Stimulated activated CD4-positive, alpha-beta T cell treated with anti-CD3 and anti-CD28 coated beads, Interleukin-12 subunit alpha, Interleukin-12 subunit beta, amount 100 ng/mL, for 48 hours (primary cell): ENCODE measurements around the gene APOD.
"Not testable (repeated sequence)": the region's sequence is repeated elsewhere in the genome, so short reads cannot be mapped to it uniquely, and the experiment has no call there.

ENCODE experiments used
- DNase-seq, 3 donors: peaks; one replicate each; pipeline ENCODE4 v3.0.0-alpha.2; 2020; ENCODE audit warnings: low read depth in 2 of 3, low spot score in 1 of 3

APOD gene

DNA sequence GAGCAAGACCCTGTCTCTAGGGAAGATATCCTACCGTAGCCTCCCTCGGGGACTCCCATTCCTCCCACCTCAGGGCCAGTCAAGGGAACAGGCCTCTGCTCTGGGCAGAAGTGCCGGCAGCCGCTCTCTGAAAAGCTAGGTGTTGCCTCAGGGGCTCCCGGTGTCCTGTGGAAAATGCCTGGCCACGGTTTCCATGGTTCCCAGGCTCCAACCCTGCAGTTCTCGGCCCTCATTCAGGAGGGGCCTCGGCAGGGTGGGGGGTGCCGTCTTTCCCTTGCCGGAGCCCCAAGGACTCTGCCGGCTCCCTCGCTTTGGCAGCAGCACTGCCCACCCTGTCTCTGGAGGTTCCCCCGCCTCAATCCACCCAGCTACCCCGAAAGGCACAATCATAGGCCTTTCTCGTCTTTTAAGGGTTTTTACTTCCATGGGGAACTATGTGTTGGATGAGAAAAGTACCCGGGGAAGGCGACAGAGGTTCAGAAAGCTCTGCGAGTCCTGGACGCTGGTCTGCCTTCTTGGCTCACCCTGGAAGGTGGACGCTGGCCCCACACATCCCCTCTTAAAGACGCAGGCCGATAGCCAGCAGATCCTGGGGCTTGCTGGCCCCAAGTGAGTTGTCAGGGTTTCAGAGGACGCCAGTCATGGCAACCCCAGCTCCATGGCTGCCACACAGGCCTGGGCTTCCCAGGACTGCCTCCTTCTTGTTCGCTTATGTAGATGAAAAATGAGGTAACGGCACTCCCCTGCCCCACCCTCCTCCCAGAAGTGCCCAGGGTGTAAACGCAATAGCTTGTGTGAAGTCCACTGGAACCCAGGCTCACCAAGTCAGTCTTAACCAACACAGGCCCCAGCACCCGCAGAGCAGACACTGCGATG is 34.3 kb upstream of the APOD start:
- not testable (repeated sequence) for DNase-seq

DNA sequence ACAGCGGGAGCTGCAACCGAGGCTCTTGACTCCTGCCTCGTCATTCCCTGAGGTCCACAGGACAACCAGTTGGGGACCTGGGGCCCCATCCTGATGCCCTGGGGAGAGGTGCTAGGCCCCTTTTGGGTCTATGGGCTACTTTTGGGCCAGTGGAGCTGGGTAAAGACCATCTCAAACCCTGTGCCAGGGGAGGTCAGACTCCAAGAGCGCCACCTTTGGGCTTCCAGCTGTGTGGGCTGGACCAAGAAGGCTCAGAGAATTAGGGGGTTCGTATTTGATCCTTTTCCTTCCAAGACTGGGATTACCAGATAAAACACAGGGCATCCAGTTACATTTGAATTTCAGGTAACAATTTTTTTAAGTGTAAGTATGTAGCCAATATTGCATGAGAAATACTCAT is 33.4 kb upstream of the APOD start:
- not testable (repeated sequence) for DNase-seq

DNA sequence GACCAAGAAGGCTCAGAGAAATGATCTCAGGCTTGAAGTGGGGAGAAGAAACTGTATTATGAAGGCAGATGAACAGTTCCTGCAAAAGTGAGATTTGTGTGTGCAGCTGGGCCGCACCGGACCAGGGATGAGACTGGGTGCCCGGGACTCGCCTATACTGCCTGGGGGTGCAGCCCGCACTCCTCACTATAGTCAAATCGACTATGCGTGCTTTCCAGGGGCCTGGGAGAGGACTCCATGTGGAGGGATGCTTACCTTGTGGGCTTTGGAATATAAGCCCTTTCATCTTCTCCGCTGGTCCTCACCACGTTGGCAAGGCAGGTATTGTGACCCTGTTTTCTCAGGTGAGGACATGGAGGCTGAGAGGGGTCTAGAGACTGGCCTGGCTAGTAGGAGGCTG is 32.9 kb upstream of the APOD start:
- DNase-seq = no peak

DNA sequence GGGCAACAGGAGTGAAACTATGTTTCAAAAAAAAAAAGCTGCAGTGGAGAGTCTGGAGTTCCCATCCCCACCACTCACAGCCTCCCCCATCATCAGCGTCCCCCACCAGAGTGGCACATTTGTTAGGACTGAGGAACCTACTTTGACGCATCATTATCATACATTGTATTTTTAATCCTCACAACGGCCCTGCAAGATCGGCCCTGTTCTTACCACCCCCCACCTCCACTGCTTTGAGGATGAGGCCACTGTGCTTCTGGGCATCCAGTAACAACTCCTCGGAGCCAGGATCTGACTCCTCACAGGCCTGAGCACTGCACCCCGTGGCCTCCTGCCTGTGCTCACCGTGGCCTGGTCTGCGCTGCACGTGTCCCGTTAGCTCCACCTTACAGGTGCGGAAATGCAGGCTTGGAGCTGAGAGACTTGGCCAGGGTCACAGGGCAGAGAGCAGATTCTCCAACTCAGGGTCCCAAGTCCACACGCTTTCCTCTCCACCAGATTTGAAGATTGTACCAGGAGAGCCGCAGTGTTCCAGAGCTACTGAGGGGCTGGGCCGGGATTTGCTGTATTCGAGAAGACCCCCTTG is 32.3 kb upstream of the APOD start:
- DNase-seq = not testable (repeated sequence)

DNA sequence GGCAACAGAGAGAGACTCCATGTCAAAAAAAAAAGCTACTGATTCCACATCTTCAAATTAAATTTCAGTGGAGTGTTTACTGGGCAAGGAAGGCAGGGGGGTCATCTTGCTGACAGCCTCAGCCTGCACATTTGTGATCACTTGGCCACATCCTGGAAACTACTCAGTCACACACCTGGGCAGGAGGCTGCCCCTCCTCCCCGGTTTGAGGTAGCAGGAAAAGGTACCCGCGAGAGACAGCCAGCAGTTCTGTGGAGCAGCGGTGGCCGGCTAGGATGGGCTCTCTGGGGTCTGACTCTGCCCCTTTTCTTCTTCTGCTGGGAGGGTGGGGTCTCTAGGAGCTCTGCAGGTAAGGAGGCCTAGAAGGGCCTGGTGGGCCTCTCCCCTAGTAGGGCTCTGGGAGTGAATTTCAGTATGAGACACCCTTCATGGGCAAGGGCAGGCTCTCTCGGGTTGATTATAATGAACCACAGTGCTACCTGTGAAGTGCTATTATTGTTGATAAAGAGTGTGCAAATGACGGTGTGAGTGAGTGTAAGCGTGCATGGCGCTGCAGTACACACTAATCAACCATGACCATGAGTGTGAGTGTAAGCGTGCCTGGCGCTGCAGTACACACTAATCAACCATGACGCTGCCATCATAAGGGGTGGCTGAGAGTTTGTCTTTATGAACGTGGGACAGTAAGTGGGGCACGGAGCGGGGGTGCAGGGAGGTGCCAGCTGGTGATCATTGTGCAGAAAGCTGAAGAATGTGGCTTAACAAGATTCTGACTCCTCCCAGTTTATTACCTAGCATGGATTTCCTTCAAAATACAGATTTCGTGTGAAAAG is 31.1 kb upstream of the APOD start:
- DNase-seq = not testable (repeated sequence)

DNA sequence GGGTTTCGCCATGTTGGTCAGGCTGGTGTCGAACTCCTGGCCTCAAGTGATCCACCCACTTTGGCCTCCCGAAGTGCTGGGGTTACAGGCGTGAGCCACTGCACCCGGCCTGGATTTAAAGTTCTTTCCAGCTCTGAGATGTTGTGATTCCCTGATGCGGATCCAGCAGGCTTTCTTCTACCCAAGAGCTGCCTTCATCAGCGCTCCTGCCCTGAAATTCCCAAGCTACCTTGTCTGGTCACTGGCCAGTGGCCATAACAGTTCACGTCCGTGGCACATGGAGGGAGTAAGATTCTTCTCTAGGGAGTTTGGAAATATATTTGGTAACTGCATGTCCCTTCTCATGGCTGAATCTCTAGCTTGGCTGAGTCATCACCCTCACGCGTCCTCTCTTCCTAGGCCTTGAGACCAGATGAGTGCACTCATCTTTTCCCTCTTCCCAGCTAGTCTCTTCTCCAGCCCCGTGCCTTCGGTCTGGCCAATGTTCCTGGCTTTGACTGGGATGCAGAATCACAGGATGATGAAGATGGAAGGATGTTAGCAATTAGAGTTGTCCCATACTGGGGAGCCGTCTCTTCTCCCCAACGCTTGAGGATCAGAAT is 29.8 kb upstream of the APOD start:
- DNase-seq = no peak

DNA sequence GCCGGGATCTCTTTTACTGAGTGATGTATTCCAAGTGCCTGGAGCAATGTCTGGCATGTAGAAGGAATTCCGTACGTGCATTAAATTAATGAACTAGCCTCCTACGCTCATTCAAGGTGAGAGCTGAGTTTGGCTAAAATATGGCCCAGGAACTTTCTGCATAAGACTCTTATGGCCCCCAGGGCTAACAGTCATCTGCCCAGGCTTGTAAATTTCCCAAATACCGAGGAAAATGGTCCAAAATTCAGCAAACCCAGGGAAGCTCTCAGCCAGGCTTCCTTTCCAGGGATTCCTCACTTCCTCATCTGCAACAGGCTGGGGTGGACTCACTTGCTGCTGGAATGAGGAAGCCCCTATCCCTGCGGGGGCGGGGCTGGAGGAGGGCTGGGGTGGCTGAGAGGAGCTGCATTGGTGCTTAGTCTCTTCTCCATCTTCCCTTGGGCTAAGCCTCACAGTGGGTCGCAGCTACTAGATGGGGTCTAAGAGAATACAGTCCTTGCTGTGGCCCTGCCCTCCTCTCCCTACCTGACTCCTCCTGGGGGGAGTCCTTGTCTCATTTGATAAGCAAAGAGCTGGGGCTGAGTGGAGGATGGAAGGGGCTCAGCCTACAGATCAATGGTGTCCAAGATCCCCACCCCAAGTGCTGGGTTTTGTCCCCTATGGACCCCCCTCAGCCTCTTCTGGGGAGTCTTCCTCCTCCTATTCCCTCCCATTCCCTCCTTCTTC is 28.5 kb upstream of the APOD start:
- DNase-seq = no peak

DNA sequence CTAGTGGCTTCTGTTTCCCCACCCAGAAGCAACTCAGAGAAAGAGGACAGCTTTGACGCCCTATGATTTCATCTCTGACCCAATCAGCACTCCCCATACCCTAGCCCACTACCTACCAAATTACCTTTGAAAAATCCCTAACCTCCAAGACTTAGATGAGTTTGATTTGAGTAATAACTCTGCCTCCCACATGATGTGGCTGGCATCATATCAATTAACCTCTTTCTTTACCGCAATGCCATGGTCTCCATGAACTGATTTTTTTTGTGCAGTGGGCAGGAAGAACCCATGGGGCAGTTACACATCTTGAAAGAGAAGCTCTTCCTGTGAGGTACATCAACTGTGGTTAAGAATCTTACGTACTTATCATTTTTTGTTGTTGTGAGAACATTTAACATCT is 25.5 kb upstream of the APOD start:
- DNase-seq = peak in 1 of 3 donors; percentile 14

DNA sequence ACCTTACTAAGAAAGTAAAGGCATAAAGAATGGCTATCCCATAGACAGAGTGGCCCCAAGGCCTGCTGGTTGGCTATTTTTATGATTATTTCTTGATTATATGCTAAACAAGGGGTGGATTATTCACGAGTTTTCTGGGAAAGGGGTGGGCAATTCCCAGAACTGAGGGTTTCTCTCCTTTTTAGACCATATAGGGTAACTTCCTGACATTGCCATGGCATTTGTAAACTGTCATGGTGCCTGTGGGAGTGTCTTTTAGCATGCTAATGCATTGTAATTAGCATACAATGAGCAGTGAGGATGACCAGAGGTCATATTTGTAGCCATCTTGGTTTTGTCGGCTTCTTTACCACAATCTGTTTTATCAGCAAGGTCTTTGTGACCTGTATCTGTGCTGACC is 18.0 kb upstream of the APOD start:
- DNase-seq = not testable (repeated sequence)

DNA sequence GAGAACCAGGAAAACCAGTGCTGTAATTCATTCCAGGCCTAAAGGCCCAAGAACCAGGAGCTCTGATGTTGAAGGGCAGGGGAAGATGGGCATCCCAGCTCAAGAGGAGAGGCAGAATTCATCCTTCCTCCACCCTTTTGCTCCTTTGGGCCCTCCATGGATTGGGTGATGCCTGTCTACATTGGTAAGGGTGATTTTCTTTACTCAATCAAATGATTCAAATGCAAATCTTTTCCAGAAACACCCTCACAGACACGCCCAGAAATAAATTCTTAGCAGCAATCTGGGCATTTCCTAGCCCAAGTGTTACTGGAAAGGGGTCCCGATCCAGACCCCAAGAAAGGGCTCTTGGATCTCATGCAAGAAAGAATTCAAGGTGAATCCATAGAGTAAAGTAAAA is 17.6 kb upstream of the APOD start:
- no peak for DNase-seq

DNA sequence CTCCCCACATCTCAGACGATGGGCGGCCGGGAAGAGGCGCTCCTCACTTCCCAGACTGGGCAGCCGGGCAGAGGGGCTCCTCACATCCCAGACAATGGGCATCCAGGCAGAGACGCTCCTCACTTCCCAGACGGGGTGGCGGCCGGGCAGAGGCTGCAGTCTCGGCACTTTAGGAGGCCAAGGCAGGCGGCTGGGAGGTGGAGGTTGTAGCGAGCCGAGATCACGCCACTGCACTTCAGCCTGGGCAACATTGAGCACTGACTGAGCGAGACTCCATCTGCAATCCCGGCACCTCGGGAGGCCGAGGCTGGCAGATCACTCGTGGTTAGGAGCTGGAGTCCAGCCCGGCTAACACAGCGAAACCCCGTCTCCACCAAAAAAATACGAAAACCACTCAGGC is 16.2 kb upstream of the APOD start:
- not testable (repeated sequence) for DNase-seq

DNA sequence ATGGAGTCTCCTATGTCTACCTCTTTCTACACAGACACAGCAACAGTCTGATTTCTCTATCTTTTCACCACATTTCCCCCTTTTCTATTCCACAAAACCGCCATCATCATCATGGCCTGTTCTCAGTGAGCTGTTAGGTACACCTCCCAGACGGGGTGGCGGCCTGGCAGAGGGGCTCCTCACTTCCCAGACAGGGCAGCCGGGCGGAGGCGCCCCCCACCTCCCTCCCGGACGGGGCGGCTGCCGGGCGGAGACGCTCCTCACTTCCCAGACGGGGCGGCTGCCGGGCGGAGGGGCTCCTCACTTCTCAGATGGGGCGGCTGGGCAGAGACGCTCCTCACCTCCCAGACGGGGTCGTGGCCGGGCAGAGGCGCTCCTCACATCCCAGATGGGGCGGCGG is 15.8 kb upstream of the APOD start:
- not testable (repeated sequence) for DNase-seq

DNA sequence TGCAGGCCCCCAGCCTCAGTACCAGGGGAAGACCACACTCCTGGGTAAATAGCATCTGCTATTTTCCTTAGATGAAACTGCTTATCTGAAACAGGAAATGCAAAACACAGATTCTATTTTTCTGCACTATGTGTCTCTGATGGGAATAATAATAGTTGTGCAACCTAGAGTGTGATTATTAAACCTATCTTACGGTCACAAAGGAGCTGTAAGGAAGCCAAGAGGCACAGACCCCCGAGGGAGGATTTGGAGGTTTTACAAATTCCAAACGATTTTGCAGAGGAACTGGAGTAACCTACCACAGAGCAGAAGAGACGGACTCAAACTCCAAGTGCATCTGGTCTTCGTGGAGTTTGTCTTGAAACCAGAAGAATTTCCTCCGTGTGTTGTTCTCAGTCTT is 14.1 kb upstream of the APOD start:
- no peak for DNase-seq

DNA sequence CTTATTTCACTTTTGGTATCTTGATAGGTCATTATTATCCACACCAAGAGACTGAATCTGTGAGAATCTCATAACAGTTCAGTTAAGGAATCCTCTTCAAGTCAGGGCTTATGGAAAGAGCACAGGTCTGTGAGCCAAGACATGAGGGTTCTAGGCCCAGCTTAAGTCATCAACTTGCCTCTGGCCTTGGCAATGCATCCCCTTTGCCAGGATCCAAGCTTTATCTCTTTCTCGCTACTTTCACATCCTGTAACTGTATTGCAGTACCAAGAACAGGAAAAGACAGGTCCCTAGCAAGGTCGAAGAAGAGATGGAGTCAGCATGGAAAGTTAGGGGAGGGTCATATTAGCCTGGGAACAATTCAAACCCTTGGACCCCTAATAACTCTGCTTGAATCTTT is 13.5 kb upstream of the APOD start:
- no peak for DNase-seq

DNA sequence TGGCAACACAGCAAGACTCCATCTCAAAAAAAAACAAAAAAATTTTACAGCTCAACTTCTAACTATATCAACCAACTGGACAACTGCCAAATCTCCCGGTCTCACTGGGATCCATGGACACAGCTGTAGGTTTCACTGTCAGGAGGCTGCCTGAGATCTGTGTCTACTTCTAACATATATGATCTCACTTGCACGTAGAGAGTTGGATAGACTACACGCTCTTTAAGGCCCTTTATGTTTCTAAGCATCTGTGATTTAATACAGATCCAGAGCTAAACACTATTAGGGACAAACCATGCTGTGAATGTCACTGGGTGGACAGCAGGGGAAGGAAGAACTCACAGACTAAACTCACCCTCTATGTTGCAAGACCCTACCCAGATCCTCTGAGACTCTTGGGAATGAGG is 13.0 kb upstream of the APOD start:
- no peak for DNase-seq

DNA sequence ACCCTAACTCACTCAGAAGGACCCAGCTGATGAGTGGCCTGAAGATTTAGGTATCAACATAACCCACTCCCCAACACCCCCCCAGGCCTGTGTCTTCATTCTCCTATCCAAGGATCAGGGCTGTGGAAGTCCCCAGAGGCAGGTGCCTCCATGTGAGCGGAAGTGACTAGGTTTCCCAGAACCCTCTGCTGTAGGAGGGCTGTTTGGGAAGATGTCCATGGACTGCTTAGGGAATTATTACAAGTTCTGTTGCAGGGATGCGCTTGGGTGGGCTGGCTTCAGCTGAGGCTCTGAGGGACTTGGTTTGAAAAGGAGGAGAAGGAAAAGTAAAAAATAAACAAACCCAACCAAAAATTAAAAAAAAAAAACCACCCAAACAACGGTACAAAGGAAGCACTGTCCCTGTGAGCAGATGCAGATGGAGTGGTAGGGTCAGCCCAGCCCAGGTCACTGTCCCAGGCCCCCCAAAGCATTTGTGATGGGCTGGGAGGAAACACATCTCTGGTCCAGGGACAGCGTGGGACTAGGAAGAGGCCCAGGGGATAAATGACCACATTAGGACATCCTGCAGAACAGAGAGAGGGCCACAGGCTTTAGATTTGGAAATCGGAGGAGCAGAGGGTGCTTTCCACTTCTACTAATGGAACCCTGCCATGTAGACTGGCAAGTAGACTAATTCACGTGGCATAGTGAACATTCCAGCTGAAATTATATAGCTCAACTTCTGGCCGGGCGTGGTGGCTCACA is 12.2 kb upstream of the APOD start:
- no peak for DNase-seq

DNA sequence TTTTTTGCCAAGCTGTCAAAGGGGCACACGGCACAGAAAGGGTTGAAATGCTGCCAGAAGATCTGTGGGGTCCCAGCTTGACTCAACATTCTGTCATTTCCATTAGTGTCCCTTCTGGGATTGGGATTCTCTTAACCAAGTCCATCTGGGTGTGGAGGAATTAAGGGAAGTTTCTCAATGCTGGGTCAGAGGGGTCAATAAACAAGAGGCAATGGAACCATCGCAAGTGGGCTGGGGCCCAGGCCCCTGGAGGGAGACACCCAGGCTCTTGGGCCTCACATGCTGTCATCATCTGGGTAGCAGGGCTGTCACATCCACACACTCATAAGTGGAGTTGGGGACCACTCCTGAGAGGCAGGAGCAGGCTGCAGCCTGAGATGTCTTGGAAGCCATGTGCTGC is 8.1 kb upstream of the APOD start:
- no peak for DNase-seq

DNA sequence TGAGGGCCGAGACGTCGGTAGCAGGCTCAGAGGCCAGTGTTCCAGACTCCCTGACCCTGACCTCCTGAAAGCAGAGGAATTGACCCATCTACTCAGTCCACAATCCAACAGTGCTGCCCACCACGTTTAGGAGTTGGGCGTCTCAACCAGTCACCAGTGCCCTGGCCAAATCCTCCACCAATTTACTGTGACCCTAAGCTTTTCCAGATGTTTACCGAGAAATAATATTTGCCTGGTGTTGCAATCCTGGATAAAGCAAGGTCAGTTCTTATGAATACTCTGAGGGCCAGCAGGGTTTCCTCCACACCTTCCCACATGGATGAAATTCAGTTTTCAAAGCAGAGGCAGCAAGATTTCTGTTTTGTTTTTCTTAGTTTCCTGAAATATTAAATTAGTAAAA is 7.5 kb upstream of the APOD start:
- DNase-seq = no peak

DNA sequence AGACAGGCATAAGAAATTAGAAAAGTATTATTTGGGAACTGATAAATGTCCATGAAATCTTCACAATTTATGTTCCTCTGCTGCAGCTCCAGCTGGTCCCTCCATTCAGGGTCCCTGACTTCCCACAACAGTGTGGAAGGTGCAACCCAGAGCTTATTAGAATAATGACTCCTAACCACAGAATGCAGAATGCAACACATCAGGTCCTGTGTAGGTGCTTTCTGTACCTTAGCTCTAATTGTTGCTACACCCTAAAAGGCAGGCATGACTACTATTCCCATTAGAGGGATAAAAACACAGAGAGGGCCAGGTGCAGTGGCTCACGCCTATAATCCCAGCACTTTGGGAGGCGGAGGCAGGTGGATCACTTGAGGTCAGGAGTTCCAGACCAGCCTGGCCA is 6.6 kb upstream of the APOD start:
- DNase-seq = not testable (repeated sequence)

DNA sequence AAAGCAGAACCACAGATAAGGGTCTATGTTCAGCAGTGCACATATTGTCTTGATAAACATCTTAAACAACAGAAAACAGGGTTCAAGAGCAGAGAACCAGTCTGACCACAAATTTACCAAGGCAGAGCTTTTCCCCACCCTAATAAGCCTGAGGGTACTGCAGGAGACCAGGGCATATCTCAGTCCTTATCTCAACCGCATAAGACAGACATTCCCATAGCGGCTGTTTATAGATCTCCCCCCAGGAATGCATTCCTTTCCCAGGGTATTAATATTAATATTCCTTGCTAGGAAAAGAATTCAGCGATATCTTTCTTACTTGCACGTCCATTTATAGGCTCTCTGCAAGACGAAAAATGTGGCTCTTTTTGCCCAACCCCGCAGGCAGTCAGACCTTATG is 6.1 kb upstream of the APOD start:
- not testable (repeated sequence) for DNase-seq
